PC-9 (cell line): Measurements from ENCODE around the gene KLHL41.

Experiments used
- EZH2 ChIP-seq: fragments of 200-600 bp; sonication (generic); IDR thresholded peaks from 2 replicates; pipeline ENCODE4 v1.8.0; 2017; ENCODE audit warnings: antibody characterized with exemption, low read depth
- TF ChIP-seq, protein P1 (sequence below): fragments of 200-600 bp; sonication (generic); conservative IDR thresholded peaks from 2 replicates; pipeline ENCODE4 v1.6.1; 2017; ENCODE audit warnings: mixed run types, antibody characterized with exemption, mild to moderate bottlenecking, moderate library complexity

DNA sequence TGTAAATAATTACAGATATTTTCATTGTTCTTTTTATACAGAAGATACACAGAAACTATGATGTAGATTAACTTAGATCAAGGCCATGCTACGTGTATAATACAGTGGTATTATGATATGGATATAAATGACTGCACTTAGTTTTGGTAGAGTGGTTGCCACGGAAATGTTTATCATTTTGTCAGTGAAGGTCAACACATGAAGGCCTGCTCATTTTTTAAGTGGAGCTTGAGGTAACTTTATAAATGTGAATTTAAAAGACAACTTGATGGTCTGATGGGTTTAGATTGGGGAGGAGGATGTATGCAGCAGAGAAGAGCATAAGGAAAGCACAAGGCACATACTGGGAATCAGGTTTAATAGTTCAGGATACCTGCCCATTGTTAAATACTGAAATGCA, 44.6 kb upstream of the KLHL41 start:
- TF ChIP-seq, protein P1, sequence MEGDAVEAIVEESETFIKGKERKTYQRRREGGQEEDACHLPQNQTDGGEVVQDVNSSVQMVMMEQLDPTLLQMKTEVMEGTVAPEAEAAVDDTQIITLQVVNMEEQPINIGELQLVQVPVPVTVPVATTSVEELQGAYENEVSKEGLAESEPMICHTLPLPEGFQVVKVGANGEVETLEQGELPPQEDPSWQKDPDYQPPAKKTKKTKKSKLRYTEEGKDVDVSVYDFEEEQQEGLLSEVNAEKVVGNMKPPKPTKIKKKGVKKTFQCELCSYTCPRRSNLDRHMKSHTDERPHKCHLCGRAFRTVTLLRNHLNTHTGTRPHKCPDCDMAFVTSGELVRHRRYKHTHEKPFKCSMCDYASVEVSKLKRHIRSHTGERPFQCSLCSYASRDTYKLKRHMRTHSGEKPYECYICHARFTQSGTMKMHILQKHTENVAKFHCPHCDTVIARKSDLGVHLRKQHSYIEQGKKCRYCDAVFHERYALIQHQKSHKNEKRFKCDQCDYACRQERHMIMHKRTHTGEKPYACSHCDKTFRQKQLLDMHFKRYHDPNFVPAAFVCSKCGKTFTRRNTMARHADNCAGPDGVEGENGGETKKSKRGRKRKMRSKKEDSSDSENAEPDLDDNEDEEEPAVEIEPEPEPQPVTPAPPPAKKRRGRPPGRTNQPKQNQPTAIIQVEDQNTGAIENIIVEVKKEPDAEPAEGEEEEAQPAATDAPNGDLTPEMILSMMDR, result no peak
- TF ChIP-seq EZH2, result no peak
